ACC112 (cell line): ENCODE data around the gene JADE3.
"Not testable (repeated sequence)": the region's sequence is repeated elsewhere in the genome, so short reads cannot be mapped to it uniquely, and the experiment has no call there.

Experiments
- H2AFZ ChIP-seq: fragments of 200-600 bp; sonication (generic); one replicate; pipeline ENCODE4 v1.6.0; 2017; ENCODE audit warnings: antibody characterized with exemption, low read length; ENCODE audit not compliant: unreplicated experiment
- H3K27ac ChIP-seq: fragments of 200-600 bp; sonication (generic); 2 replicates; pipeline ENCODE4 v1.5.1; 2014; ENCODE audit warnings: low read depth, mild to moderate bottlenecking, antibody characterized with exemption, low read length, moderate library complexity
- H3K27me3 ChIP-seq: fragments of 200-600 bp; sonication (generic); 2 replicates; pipeline ENCODE4 v1.6.1; 2014; ENCODE audit warnings: mild to moderate bottlenecking, antibody characterized with exemption, low read length, moderate library complexity, mixed read lengths; ENCODE audit not compliant: insufficient read depth
- H3K36me3 ChIP-seq: fragments of 200-600 bp; sonication (generic); 2 replicates; pipeline ENCODE4 v1.6.1; 2016; ENCODE audit warnings: mild to moderate bottlenecking, antibody characterized with exemption, low read length, moderate library complexity, mixed read lengths; ENCODE audit not compliant: insufficient read depth
- H3K4me1 ChIP-seq: fragments of 200-600 bp; sonication (generic); one replicate; pipeline ENCODE4 v1.6.1; 2016; ENCODE audit warnings: low read length, mixed read lengths; ENCODE audit not compliant: insufficient read depth, unreplicated experiment, control insufficient read depth
- H3K4me3 ChIP-seq: fragments of 200-600 bp; sonication (generic); 2 replicates; pipeline ENCODE4 v1.5.1; 2014; ENCODE audit warnings: mild to moderate bottlenecking, low read depth, low read length
- H3K79me2 ChIP-seq: fragments of 200-600 bp; sonication (generic); one replicate; pipeline ENCODE4 v1.6.0; 2016; ENCODE audit warnings: low read length; ENCODE audit not compliant: control insufficient read depth, unreplicated experiment, insufficient read depth

JADE3 gene

GRCh38 chrX:46929439-46930261 is 17.4 kb downstream of the JADE3 start:
- no peaks in the 10 kb centered on the region for H3K79me2 ChIP-seq
- H2AFZ ChIP-seq: no peak overlapping the region
- H3K27me3 ChIP-seq: no peaks in the 10 kb centered on the region
- H3K4me3 ChIP-seq: no peak overlapping the region
- H3K27ac ChIP-seq: no peak overlapping the region
- no peaks in the 10 kb centered on the region for H3K36me3 ChIP-seq
- H3K4me1 ChIP-seq: peaks cover 11% of the 10 kb centered on the region

GRCh38 chrX:46935295-46935694 is 23.1 kb downstream of the JADE3 start:
- Histone ChIP-seq H3K4me1 (no peaks in the 10 kb centered on the region), H3K27ac (no peak overlapping the region), H3K27me3 (no peaks in the 10 kb centered on the region), H3K79me2 (no peaks in the 10 kb centered on the region), H2AFZ (no peak overlapping the region), H3K36me3 (no peaks in the 10 kb centered on the region), H3K4me3 (no peak overlapping the region)

GRCh38 chrX:46938589-46938988 is 26.4 kb downstream of the JADE3 start:
- Histone ChIP-seq H3K27me3 (no peaks in the 10 kb centered on the region), H3K79me2 (no peaks in the 10 kb centered on the region), H3K36me3 (no peaks in the 10 kb centered on the region), H3K4me3 (no peak overlapping the region), H3K4me1 (no peaks in the 10 kb centered on the region), H2AFZ (no peak overlapping the region), H3K27ac (no peak overlapping the region)

- no peak overlapping the region for H3K27ac ChIP-seq
- no peaks in the 10 kb centered on the region for H3K4me1 ChIP-seq
- H2AFZ ChIP-seq: no peak overlapping the region
- H3K79me2 ChIP-seq: peaks cover 2% of the 10 kb centered on the region
- no peaks in the 10 kb centered on the region for H3K36me3 ChIP-seq
- no peak overlapping the region for H3K4me3 ChIP-seq
- no peaks in the 10 kb centered on the region for H3K27me3 ChIP-seq
These were observed 29.1 kb downstream of the JADE3 start for GRCh38 chrX:46941341-46941740.

- Histone ChIP-seq H2AFZ (peak overlapping the region; percentile 38), H3K4me3 (no peak overlapping the region), H3K36me3 (no peaks in the 10 kb centered on the region), H3K79me2 (no peaks in the 10 kb centered on the region), H3K27ac (no peak overlapping the region), H3K27me3 (no peaks in the 10 kb centered on the region), H3K4me1 (peaks cover 9% of the 10 kb centered on the region)
These were observed 40.9 kb downstream of the JADE3 start for GRCh38 chrX:46953137-46953527.

GRCh38 chrX:46953597-46953996 is 41.4 kb downstream of the JADE3 start:
- Histone ChIP-seq H2AFZ (peak overlapping the region; percentile 38), H3K27ac (no peak overlapping the region), H3K4me1 (peaks cover 9% of the 10 kb centered on the region)

GRCh38 chrX:46954716-46955115 is 42.5 kb downstream of the JADE3 start:
- Histone ChIP-seq H3K4me1 (peaks cover 9% of the 10 kb centered on the region), H3K27ac (no peak overlapping the region), H3K4me3 (no peak overlapping the region), H2AFZ (no peak overlapping the region), H3K27me3 (no peaks in the 10 kb centered on the region), H3K36me3 (no peaks in the 10 kb centered on the region), H3K79me2 (no peaks in the 10 kb centered on the region)

More at GRCh38 chrX:46953597-46953996, 41.4 kb downstream of the JADE3 start:
- Histone ChIP-seq H3K4me3 (no peak overlapping the region), H3K27me3 (no peaks in the 10 kb centered on the region), H3K79me2 (no peaks in the 10 kb centered on the region), H3K36me3 (no peaks in the 10 kb centered on the region)

GRCh38 chrX:46956589-46956988 is 44.4 kb downstream of the JADE3 start:
- not testable (repeated sequence) for H3K27ac ChIP-seq, H3K4me3 ChIP-seq, H3K4me1 ChIP-seq, H3K27me3 ChIP-seq, H2AFZ ChIP-seq, H3K36me3 ChIP-seq, H3K79me2 ChIP-seq

- Histone ChIP-seq H3K36me3 (no peaks in the 10 kb centered on the region), H3K79me2 (no peaks in the 10 kb centered on the region), H3K27me3 (no peaks in the 10 kb centered on the region), H3K4me3 (no peak overlapping the region), H3K4me1 (peaks cover 9% of the 10 kb centered on the region), H3K27ac (no peak overlapping the region), H2AFZ (no peak overlapping the region)
These were observed 45.1 kb downstream of the JADE3 start for GRCh38 chrX:46957297-46957696.

GRCh38 chrX:46959101-46959500 is 46.9 kb downstream of the JADE3 start:
- Histone ChIP-seq H3K4me1 (peaks cover under 1% of the 10 kb centered on the region), H3K36me3 (no peaks in the 10 kb centered on the region), H3K27ac (no peak overlapping the region), H3K79me2 (no peaks in the 10 kb centered on the region), H3K27me3 (no peaks in the 10 kb centered on the region), H3K4me3 (no peak overlapping the region), H2AFZ (no peak overlapping the region)

GRCh38 chrX:46959985-46960700 is 47.9 kb downstream of the JADE3 start:
- H2AFZ ChIP-seq: no peak overlapping the region
- no peaks in the 10 kb centered on the region for H3K27me3 ChIP-seq
- no peak overlapping the region for H3K4me3 ChIP-seq
- no peaks in the 10 kb centered on the region for H3K79me2 ChIP-seq
- no peaks in the 10 kb centered on the region for H3K4me1 ChIP-seq
- H3K27ac ChIP-seq: no peak overlapping the region
- no peaks in the 10 kb centered on the region for H3K36me3 ChIP-seq
